ACC112 (cell line): ENCODE results near the gene TMEM215.
"Not testable (repeated sequence)": the region's sequence is repeated elsewhere in the genome, so short reads cannot be mapped to it uniquely, and the experiment has no call there.

Source experiments
- H2AFZ ChIP-seq: fragments of 200-600 bp; sonication (generic); one replicate; pipeline ENCODE4 v1.6.0; 2017; ENCODE audit warnings: antibody characterized with exemption, low read length; ENCODE audit not compliant: unreplicated experiment
- H3K27ac ChIP-seq: fragments of 200-600 bp; sonication (generic); 2 replicates; pipeline ENCODE4 v1.5.1; 2014; ENCODE audit warnings: low read depth, mild to moderate bottlenecking, antibody characterized with exemption, low read length, moderate library complexity
- H3K27me3 ChIP-seq: fragments of 200-600 bp; sonication (generic); 2 replicates; pipeline ENCODE4 v1.6.1; 2014; ENCODE audit warnings: mild to moderate bottlenecking, antibody characterized with exemption, low read length, moderate library complexity, mixed read lengths; ENCODE audit not compliant: insufficient read depth
- H3K36me3 ChIP-seq: fragments of 200-600 bp; sonication (generic); 2 replicates; pipeline ENCODE4 v1.6.1; 2016; ENCODE audit warnings: mild to moderate bottlenecking, antibody characterized with exemption, low read length, moderate library complexity, mixed read lengths; ENCODE audit not compliant: insufficient read depth
- H3K4me1 ChIP-seq: fragments of 200-600 bp; sonication (generic); one replicate; pipeline ENCODE4 v1.6.1; 2016; ENCODE audit warnings: low read length, mixed read lengths; ENCODE audit not compliant: insufficient read depth, unreplicated experiment, control insufficient read depth
- H3K4me3 ChIP-seq: fragments of 200-600 bp; sonication (generic); 2 replicates; pipeline ENCODE4 v1.5.1; 2014; ENCODE audit warnings: mild to moderate bottlenecking, low read depth, low read length
- H3K79me2 ChIP-seq: fragments of 200-600 bp; sonication (generic); one replicate; pipeline ENCODE4 v1.6.0; 2016; ENCODE audit warnings: low read length; ENCODE audit not compliant: control insufficient read depth, unreplicated experiment, insufficient read depth

Gene TMEM215

DNA sequence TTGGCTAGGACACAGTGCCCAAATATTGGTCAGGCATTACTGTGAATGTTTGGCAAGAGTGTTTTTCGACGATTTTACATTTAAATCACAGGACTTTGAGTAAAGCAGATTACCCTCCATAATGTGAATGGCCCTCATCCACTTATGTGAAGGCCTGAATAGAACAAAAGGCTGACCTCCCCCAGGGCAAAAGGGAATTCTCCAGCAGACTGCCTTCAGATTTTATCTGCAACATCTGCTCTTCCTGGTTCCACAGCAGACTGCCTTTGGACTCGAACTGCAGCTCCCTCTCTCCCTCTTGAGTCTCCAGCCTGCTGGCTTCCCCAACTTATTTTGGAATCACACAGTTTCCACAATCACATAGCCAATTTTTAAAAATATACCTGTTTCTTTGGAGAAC, 7.1 kb upstream of the TMEM215 start:
- Histone ChIP-seq H3K79me2 (no peaks in the 10 kb centered on the region), H3K27ac (no peak overlapping the region), H2AFZ (no peak overlapping the region)

DNA sequence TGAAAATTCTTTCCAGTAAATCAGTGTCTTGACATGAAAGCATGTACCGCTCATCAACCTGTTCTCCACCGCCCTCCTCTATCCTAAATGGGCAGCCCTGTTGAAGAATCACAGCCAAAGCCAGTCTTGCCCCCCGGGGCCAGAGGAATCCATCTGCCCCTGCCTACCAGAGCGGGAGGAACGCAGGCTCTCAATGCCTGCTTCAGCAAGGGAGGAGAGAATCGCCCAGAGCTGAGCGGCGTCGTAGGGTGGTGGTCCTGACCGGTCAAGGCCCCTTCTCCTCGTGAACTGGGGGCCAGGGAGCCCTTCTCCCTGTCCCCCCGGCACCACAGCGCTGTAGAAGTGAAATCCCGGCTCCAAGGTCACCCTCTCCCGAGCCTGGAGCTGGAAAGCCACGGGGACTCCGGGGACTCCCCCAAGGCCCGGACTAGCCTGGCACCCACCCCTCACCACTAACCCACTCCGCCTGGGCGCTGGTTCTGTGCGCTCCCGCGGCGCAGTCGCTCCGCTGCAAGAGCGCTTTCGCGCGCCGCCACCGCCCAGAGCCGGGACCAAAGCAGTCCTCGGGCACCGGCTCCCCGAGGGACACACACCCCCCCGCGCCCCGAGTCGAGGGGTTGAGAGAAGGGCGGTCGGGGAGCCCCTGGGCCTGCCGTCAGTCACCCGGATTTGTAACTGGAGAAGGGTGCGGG, 718 bp upstream of the TMEM215 start:
- no peaks in the 10 kb centered on the region for H3K36me3 ChIP-seq
- H3K79me2 ChIP-seq, result no peaks in the 10 kb centered on the region
- peaks cover 68% of the 10 kb centered on the region for H3K27me3 ChIP-seq
- H3K4me1 ChIP-seq, result no peaks in the 10 kb centered on the region
- no peak overlapping the region for H3K4me3 ChIP-seq
- no peak overlapping the region for H2AFZ ChIP-seq
- H3K27ac ChIP-seq, result no peak overlapping the region

More for the DNA sequence above, 7.1 kb upstream of the TMEM215 start:
- Histone ChIP-seq H3K36me3 (no peaks in the 10 kb centered on the region), H3K4me1 (no peaks in the 10 kb centered on the region), H3K27me3 (peaks cover 12% of the 10 kb centered on the region), H3K4me3 (no peak overlapping the region)

DNA sequence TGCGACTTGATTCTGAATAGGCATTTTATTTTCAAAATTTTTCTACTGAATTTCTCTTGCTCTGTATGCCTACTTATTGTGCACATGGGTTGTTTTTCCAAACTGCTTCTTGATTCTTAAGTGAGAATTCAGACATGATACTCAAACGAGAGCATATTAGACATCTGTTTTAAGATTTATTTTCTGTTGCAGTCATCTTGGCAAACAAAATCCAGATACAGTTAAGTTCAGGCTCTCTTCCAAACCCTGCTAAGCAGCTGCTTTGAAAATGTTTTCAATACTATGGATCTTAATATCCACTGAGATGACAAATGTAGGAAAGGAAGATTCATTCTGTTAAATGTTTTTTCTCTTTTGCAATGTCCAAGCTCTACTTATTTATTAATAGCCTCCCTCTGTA, 4.5 kb downstream of the TMEM215 start:
- no peak overlapping the region for H3K27ac ChIP-seq
- peaks cover 56% of the 10 kb centered on the region for H3K27me3 ChIP-seq
- H3K4me3 ChIP-seq, result no peak overlapping the region
- no peaks in the 10 kb centered on the region for H3K79me2 ChIP-seq
- H2AFZ ChIP-seq, result no peak overlapping the region
- no peaks in the 10 kb centered on the region for H3K36me3 ChIP-seq
- H3K4me1 ChIP-seq, result no peaks in the 10 kb centered on the region

- H3K27ac ChIP-seq, H2AFZ ChIP-seq, H3K36me3 ChIP-seq, H3K27me3 ChIP-seq, H3K4me3 ChIP-seq, H3K4me1 ChIP-seq, H3K79me2 ChIP-seq: not testable (repeated sequence)
Observed at GRCh38 chr9:32796015-32796414, 12.7 kb downstream of the TMEM215 start.

DNA sequence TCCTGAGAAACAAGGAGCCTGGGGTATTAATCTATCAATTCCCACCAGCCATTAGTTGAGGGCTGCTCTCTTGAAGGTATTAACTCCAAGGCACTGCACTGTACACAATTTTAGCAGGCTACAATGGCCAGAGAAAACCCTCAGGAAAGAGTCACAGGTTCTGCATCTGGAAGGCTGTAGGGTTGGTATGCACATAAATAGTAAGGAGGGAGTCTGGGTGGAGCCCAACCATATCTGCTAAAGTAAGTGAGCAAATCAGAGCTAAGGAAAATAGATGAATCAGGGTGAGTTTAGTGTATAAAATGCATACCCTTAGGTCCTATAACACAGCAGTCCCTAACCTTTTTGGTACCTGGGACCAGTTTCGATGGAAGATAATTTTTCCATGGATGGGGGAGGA, 18.2 kb downstream of the TMEM215 start:
- no peak overlapping the region for H2AFZ ChIP-seq
- H3K4me1 ChIP-seq, result no peaks in the 10 kb centered on the region
- H3K27ac ChIP-seq, result no peak overlapping the region
- H3K27me3 ChIP-seq, result no peaks in the 10 kb centered on the region
- H3K36me3 ChIP-seq, result no peaks in the 10 kb centered on the region
- no peak overlapping the region for H3K4me3 ChIP-seq
- H3K79me2 ChIP-seq, result no peaks in the 10 kb centered on the region

GRCh38 chr9:32807217-32807616, 23.9 kb downstream of the TMEM215 start:
- H3K36me3 ChIP-seq, result no peaks in the 10 kb centered on the region
- no peak overlapping the region for H3K27ac ChIP-seq
- H3K4me3 ChIP-seq, result no peak overlapping the region
- no peaks in the 10 kb centered on the region for H3K79me2 ChIP-seq
- H2AFZ ChIP-seq, result no peak overlapping the region
- H3K27me3 ChIP-seq, result no peaks in the 10 kb centered on the region
- H3K4me1 ChIP-seq, result no peaks in the 10 kb centered on the region

GRCh38 chr9:32811246-32811645, 27.9 kb downstream of the TMEM215 start:
- Histone ChIP-seq H3K4me1 (no peaks in the 10 kb centered on the region), H3K36me3 (no peaks in the 10 kb centered on the region), H3K4me3 (no peak overlapping the region), H3K27ac (no peak overlapping the region), H2AFZ (no peak overlapping the region), H3K27me3 (peaks cover 11% of the 10 kb centered on the region), H3K79me2 (no peaks in the 10 kb centered on the region)

GRCh38 chr9:32820322-32820721, 37.0 kb downstream of the TMEM215 start:
- H3K79me2 ChIP-seq, result no peaks in the 10 kb centered on the region
- H3K36me3 ChIP-seq, result no peaks in the 10 kb centered on the region
- no peak overlapping the region for H3K4me3 ChIP-seq
- no peak overlapping the region for H2AFZ ChIP-seq
- no peaks in the 10 kb centered on the region for H3K4me1 ChIP-seq
- no peak overlapping the region for H3K27ac ChIP-seq
- H3K27me3 ChIP-seq, result peaks cover 57% of the 10 kb centered on the region

GRCh38 chr9:32823101-32823500, 39.8 kb downstream of the TMEM215 start:
- no peak overlapping the region for H3K27ac ChIP-seq
- H3K27me3 ChIP-seq, result peaks cover 57% of the 10 kb centered on the region
- H3K4me1 ChIP-seq, result no peaks in the 10 kb centered on the region
- no peak overlapping the region for H2AFZ ChIP-seq
- H3K79me2 ChIP-seq, result no peaks in the 10 kb centered on the region
- no peak overlapping the region for H3K4me3 ChIP-seq
- H3K36me3 ChIP-seq, result no peaks in the 10 kb centered on the region

DNA sequence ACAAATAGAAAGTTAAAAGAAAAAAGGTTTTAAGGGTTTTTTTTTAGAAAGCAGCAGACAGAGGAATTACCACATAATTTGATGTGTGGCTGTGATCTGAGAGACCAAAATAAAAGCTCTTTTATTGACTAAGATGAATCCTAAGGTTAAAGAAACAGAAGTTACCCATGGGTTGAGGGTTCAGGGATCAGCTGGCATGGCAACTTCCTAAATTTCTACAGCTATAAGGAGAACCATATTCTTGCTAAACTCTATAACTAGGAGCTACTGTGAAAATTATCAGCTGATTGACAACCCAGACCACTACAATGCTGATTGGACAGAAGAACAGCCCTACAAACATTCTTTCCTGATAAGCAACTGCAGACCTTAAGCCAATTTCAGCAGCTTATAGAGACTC, 40.2 kb downstream of the TMEM215 start:
- no peak overlapping the region for H2AFZ ChIP-seq
- no peak overlapping the region for H3K27ac ChIP-seq
- H3K27me3 ChIP-seq, result peaks cover 56% of the 10 kb centered on the region
- no peaks in the 10 kb centered on the region for H3K4me1 ChIP-seq
- no peak overlapping the region for H3K4me3 ChIP-seq
- no peaks in the 10 kb centered on the region for H3K36me3 ChIP-seq
- H3K79me2 ChIP-seq, result no peaks in the 10 kb centered on the region

GRCh38 chr9:32825203-32825602, 41.9 kb downstream of the TMEM215 start:
- H2AFZ ChIP-seq, result no peak overlapping the region
- no peak overlapping the region for H3K4me3 ChIP-seq
- H3K27me3 ChIP-seq, result peaks cover 58% of the 10 kb centered on the region
- H3K79me2 ChIP-seq, result no peaks in the 10 kb centered on the region
- H3K27ac ChIP-seq, result no peak overlapping the region
- H3K36me3 ChIP-seq, result no peaks in the 10 kb centered on the region
- H3K4me1 ChIP-seq, result no peaks in the 10 kb centered on the region
